GM23248 (cell line): ENCODE measurements around the gene TLK2. TPM values are rescaled to one million over a fixed set of nuclear protein-coding genes. Genes with fewer than 3 reads are reported as not detected.

Experiments used
- DNase-seq: peaks from one replicate; pipeline ENCODE4 v3.0.0-alpha.2; 2015
- H2AFZ ChIP-seq: fragments of 200-600 bp; sonication (generic); 2 replicates; pipeline ENCODE4 v1.6.1; 2016; ENCODE audit warnings: antibody characterized with exemption
- H3F3A ChIP-seq: fragments of 200-600 bp; sonication (generic); 2 replicates; pipeline ENCODE4 v1.6.1; 2016; ENCODE audit warnings: mild to moderate bottlenecking, antibody characterized with exemption, mixed run types; ENCODE audit not compliant: insufficient read depth
- H3K27ac ChIP-seq: fragments of 200-600 bp; sonication (generic); 2 replicates; pipeline ENCODE4 v1.5.1; 2016; ENCODE audit warnings: mild to moderate bottlenecking
- H3K27me3 ChIP-seq: fragments of 200-600 bp; sonication (generic); replicated peaks from 2 replicates; pipeline ENCODE4 v1.6.1; 2016; ENCODE audit warnings: mild to moderate bottlenecking; ENCODE audit not compliant: insufficient read depth
- H3K36me3 ChIP-seq: fragments of 200-600 bp; sonication (generic); 2 replicates; pipeline ENCODE4 v1.6.1; 2016; ENCODE audit warnings: low read depth, mild to moderate bottlenecking
- H3K4me1 ChIP-seq: fragments of 200-600 bp; sonication (generic); 2 replicates; pipeline ENCODE4 v1.6.1; 2016; ENCODE audit warnings: mild to moderate bottlenecking; ENCODE audit not compliant: insufficient read depth
- H3K4me2 ChIP-seq: fragments of 200-600 bp; sonication (generic); one replicate; pipeline ENCODE4 v1.6.1; 2016; ENCODE audit warnings: mild to moderate bottlenecking; ENCODE audit not compliant: unreplicated experiment
- H3K4me3 ChIP-seq: fragments of 200-600 bp; sonication (generic); 2 replicates; pipeline ENCODE4 v1.5.1; 2016; ENCODE audit warnings: mild to moderate bottlenecking
- H3K79me2 ChIP-seq: fragments of 200-600 bp; sonication (generic); 2 replicates; pipeline ENCODE4 v1.6.1; 2016; ENCODE audit warnings: mild to moderate bottlenecking; ENCODE audit not compliant: insufficient read depth
- H3K9ac ChIP-seq: fragments of 200-600 bp; sonication (generic); 2 replicates; pipeline ENCODE4 v1.6.1; 2016; ENCODE audit warnings: mild to moderate bottlenecking
- H3K9me2 ChIP-seq: fragments of 200-600 bp; sonication (generic); 2 replicates; pipeline ENCODE4 v1.6.1; 2016; ENCODE audit warnings: mixed run types, mild to moderate bottlenecking, moderate library complexity; ENCODE audit not compliant: insufficient read depth
- H3K9me3 ChIP-seq: fragments of 200-600 bp; sonication (generic); one replicate; pipeline ENCODE4 v1.6.1; 2017; ENCODE audit warnings: low read depth
- H4K20me1 ChIP-seq: fragments of 200-600 bp; sonication (generic); 2 replicates; pipeline ENCODE4 v1.6.0; 2016; ENCODE audit not compliant: insufficient read depth
- EZH2 ChIP-seq: fragments of 200-600 bp; sonication (generic); IDR thresholded peaks from 2 replicates; pipeline ENCODE4 v1.6.1; 2018; ENCODE audit warnings: antibody characterized with exemption, mild to moderate bottlenecking; ENCODE audit not compliant: insufficient read depth, poor library complexity, severe bottlenecking
- EZH2phosphoT487 ChIP-seq: fragments of 200-600 bp; sonication (generic); IDR thresholded peaks from 2 replicates; pipeline ENCODE4 v1.6.1; 2018; ENCODE audit warnings: antibody characterized with exemption, moderate library complexity, mild to moderate bottlenecking, low read depth; ENCODE audit not compliant: insufficient read depth
- WGBS, 2 experiments: methylation state at CpG; one replicate each; pipeline ENCODE4 v1.1.6; 2015 to 2017; ENCODE audit warnings: low lambda C conversion rate in 2 of 2, low coverage in 1 of 2; ENCODE audit errors: missing lambda C conversion rate in 2 of 2; 5-methylcytosine and 5-hydroxymethylcytosine counted together
- in situ Hi-C: fragments of 300-500 bp; cut with MboI; formaldehyde crosslinking; loops from 2 replicates; pipeline ENCODE4 v1.15.0; 2020
- polyA plus RNA-seq: library from polyadenylated mRNA; unstranded; fragments of >200 nt; fragmentation: Nextera tagmentation; extraction: Ambion mirVana; gene quantifications from 2 replicates; pipeline ENCODE4 v1.2.1, GENCODE V29; 2016
- small RNA-seq: library from RNA; depleted of rRNA; stranded (forward); fragments of <200 nt; gene quantifications from one replicate; pipeline ENCODE3, GENCODE V24; 2014; ENCODE audit warnings: low read depth, low replicate concordance
- total RNA-seq: library from RNA; depleted of rRNA; stranded (reverse); fragments of >200 nt; shearing (Covaris generic); gene quantifications from 2 replicates; pipeline ENCODE4 v1.2.3, GENCODE V29; 2014; rRNA removed

The TLK2 gene
- total and polyA plus RNA-seq, 2 experiments from 2014 or later: 12.6 to 37.9 TPM

- Histone ChIP-seq H3K9me2 (no peaks in the 10 kb centered on the region), H3K9me3 (no peaks in the 10 kb centered on the region), H2AFZ (no peak overlapping the region), H3K4me3 (no peak overlapping the region), H3K27me3 (no peaks in the 10 kb centered on the region), H3K4me2 (no peak overlapping the region), H3K9ac (no peak overlapping the region), H3F3A (peaks cover 47% of the 10 kb centered on the region), H3K4me1 (0 out of 2 replicates have a peak, but pooled peaks cover 5% of the 10 kb centered on the region), H3K79me2 (peaks cover 98% of the 10 kb centered on the region), H4K20me1 (no peaks in the 10 kb centered on the region), H3K27ac (no peak overlapping the region), H3K36me3 (peaks cover 5% of the 10 kb centered on the region; the same call in 1 of the 2 replicates)
- in situ Hi-C loops: no loop called here
- no peak for TF ChIP-seq EZH2
- TF ChIP-seq EZH2phosphoT487: no peak
- no peak for DNase-seq
- WGBS, 2 experiments: 83 to 84% methylated on average over 6 of the region's 6 CpGs
These were observed 184.2 kb downstream of the TLK2 start for GRCh38 chr17:62662855-62663254.

Small RNAs within 50 kb of the gene (small RNA-seq; reads per million reads assigned to genes)
- gene RF00019: not detected

Other genes starting within 250 kb of the TLK2 start
- not detected in 2 replicates for gene EFCAB3, start 98.3 kb upstream of the TLK2 start, total RNA-seq
- not detected in 2 replicates for gene EFCAB3, start 98.3 kb upstream of the TLK2 start, polyA plus RNA-seq
- gene METTL2A, start 54.9 kb upstream of the TLK2 start, total RNA-seq: 13.2 and 22.4 TPM in 2 replicates
- gene METTL2A, start 54.9 kb upstream of the TLK2 start, polyA plus RNA-seq: 19.2 and 20.4 TPM in 2 replicates
- 675 and 756 TPM in 2 replicates for gene MRC2, start 148.8 kb downstream of the TLK2 start, total RNA-seq
- gene MRC2, start 148.8 kb downstream of the TLK2 start, polyA plus RNA-seq: 221 and 222 TPM in 2 replicates